ENCODE data around the gene RBM22.

The RBM22 gene

DNA sequence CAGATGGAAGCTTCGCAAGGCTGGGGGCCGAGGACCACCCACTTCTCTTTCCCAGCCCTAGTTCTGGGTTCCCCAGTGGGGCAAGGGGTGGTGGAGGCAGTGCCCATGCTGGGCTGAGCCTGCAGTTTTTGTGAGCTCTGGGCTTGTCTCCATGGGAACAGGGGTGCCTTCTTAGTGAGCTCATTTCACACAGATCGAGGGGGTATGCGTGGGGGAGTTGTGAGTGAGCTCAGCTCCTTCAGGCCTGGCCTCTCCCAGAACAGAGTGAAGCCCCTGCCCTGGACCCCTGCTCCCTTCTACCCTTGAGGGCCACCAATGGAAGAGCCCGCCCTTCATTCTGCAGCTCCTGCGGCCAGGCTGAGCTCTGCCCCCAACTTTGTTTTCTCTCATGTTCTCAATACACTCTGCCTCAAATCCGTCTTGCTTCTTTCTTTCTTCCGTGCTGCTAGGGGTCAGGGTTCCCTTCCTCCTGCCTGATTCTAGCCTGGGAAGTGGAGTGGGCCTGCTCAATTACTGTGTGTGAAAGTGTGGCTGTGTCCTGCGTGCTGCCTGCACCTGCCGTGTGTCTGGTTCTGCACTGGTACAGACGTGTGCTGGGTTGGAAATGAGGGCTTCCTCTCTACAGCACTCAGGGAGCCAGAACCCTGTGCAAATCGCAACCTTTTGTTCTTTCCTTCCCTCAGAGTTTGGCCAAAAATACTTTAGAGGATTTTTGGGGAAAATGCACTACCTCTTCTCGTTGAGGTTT is 48.8 kb downstream of the RBM22 start:
- peaks cover 22% of the 10 kb centered on the region for H3K4me1 ChIP-seq (ENCODE audit: control insufficient read depth, insufficient read depth, low read length)
- no peak overlapping the region for H3K4me3 ChIP-seq (ENCODE audit: insufficient read depth, low read depth, low read length)
- no peaks in the 10 kb centered on the region for H3K27me3 ChIP-seq (ENCODE audit: control insufficient read depth, insufficient read depth, low read length, poor library complexity, severe bottlenecking)
- H3K27ac ChIP-seq (ENCODE audit: insufficient read depth, low read depth, low read length, poor library complexity, severe bottlenecking) = no peak overlapping the region
- 69 to 70% methylated on average over 12 to 13 of the region's 13 CpGs for WGBS, 2 experiments
- H3K36me3 ChIP-seq (ENCODE audit: control insufficient read depth, insufficient read depth, low read length) = no peaks in the 10 kb centered on the region
- H3K9me3 ChIP-seq (ENCODE audit: control insufficient read depth, low read length) = no peaks in the 10 kb centered on the region

DNA sequence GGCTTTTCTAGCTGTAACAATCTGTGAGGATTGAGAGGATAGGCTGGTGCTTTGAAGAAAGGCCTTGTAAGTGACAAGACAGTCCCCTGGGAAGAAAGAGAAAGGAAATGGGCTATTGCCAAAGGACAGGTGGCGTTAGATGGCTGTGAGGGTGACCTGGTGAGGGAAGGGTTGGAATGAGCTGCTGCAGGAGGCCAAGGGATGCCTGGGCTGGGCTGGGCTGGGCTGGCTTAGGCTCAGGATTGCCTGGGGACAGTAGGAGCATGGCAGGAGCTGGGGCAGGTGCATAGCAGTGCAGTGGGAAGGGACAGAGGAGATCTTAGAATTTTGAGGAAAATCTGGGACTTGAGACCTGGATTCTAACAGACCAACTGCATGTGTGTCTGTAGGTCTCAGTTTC is 49.5 kb downstream of the RBM22 start:
- no peaks in the 10 kb centered on the region for H3K9me3 ChIP-seq (ENCODE audit: control insufficient read depth, low read length)
- H3K27me3 ChIP-seq (ENCODE audit: control insufficient read depth, insufficient read depth, low read length, poor library complexity, severe bottlenecking) = no peaks in the 10 kb centered on the region
- no peak overlapping the region for H3K27ac ChIP-seq (ENCODE audit: insufficient read depth, low read depth, low read length, poor library complexity, severe bottlenecking)
- no peaks in the 10 kb centered on the region for H3K36me3 ChIP-seq (ENCODE audit: control insufficient read depth, insufficient read depth, low read length)
- H3K4me1 ChIP-seq (ENCODE audit: control insufficient read depth, insufficient read depth, low read length) = peaks cover 22% of the 10 kb centered on the region
- H3K4me3 ChIP-seq (ENCODE audit: insufficient read depth, low read depth, low read length) = no peak overlapping the region
- 76 to 77% methylated on average over 1 of the region's 1 CpG for WGBS, 2 experiments

DNA sequence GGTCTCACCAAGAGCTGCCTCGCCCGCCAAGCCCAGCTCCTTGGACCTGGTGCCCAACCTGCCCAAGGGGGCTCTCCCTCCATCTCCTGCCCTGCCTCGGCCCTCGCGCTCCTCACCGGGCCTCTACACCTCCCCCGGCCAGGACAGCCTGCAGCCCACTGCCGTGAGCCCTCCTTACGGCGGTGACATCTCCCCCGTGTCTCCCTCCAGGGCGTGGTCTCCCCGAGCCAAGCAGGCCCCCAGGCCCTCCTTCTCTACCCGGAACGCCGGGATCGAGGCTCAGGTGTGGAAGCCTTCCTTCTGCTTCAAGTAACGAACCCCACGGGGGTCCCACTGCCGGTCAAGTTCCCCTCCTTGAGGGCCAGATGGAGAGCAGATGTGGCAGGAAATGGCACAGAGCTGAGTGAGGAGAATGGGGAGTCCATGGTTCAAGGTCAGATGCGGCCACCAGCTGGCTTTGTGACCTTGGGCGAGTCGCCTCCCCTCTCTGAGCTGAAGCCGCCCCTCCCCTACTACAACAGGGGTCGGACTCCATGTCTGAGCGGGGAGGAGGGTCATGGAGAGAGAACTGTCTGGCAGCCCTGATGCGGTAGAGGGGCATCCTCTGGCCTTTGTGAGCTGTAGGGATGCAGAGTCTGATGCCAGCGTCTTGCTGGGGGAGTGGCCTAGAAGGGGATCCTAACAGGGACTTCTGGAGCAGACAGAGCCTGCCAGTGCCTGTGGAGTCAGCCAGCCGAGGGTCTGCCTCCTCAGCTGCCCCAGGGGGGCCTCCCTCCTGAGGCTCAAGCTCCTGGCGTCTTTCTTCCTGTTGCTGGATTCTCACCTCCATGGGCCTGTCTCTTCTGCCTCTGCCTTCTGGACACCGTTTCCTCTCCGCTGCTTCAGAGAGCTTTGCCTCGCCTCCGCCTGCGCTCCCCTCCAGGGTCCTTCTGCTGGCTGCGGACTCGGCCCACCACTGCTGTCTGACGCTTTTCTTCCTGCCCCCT is 50.5 kb downstream of the RBM22 start:
- no peaks in the 10 kb centered on the region for H3K36me3 ChIP-seq (ENCODE audit: control insufficient read depth, insufficient read depth, low read length)
- no peak overlapping the region for H3K4me3 ChIP-seq (ENCODE audit: insufficient read depth, low read depth, low read length)
- WGBS, 2 experiments = 86% methylated on average over 37 to 38 of the region's 38 CpGs
- no peak overlapping the region for H3K27ac ChIP-seq (ENCODE audit: insufficient read depth, low read depth, low read length, poor library complexity, severe bottlenecking)
- peaks cover 26% of the 10 kb centered on the region for H3K4me1 ChIP-seq (ENCODE audit: control insufficient read depth, insufficient read depth, low read length)
- no peaks in the 10 kb centered on the region for H3K9me3 ChIP-seq (ENCODE audit: control insufficient read depth, low read length)
- H3K27me3 ChIP-seq (ENCODE audit: control insufficient read depth, insufficient read depth, low read length, poor library complexity, severe bottlenecking) = no peaks in the 10 kb centered on the region

DNA sequence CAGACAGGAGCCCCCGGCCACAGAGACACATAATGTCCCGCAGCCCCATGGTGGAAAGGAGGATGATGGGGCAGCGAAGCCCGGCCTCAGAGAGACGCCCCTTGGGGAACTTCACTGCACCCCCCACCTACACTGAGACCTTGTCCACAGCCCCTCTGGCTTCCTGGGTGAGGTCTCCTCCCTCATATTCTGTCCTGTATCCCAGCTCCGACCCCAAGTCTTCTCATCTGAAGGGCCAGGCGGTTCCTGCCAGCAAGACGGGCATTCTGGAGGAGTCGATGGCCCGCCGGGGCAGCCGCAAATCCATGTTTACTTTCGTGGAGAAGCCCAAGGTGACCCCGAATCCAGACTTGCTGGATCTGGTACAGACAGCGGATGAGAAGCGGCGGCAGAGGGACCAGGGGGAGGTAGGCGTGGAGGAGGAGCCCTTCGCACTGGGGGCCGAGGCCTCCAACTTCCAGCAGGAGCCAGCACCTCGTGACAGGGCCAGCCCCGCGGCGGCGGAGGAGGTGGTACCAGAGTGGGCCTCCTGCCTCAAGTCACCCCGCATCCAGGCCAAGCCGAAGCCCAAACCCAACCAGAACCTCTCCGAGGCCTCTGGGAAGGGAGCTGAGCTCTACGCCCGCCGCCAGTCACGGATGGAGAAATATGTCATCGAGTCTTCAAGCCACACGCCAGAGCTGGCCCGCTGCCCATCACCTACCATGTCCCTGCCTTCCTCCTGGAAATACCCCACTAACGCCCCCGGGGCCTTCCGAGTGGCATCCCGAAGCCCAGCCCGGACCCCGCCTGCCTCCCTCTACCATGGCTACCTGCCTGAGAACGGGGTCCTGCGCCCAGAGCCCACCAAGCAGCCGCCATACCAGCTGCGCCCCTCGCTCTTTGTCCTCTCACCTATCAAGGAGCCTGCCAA is 51.5 kb downstream of the RBM22 start:
- Histone ChIP-seq H3K36me3 (ENCODE audit: control insufficient read depth, insufficient read depth, low read length) (no peaks in the 10 kb centered on the region), H3K27me3 (ENCODE audit: control insufficient read depth, insufficient read depth, low read length, poor library complexity, severe bottlenecking) (no peaks in the 10 kb centered on the region), H3K4me1 (ENCODE audit: control insufficient read depth, insufficient read depth, low read length) (peaks cover 35% of the 10 kb centered on the region), H3K27ac (ENCODE audit: insufficient read depth, low read depth, low read length, poor library complexity, severe bottlenecking) (no peak overlapping the region), H3K9me3 (ENCODE audit: control insufficient read depth, low read length) (no peaks in the 10 kb centered on the region), H3K4me3 (ENCODE audit: insufficient read depth, low read depth, low read length) (no peak overlapping the region)
- WGBS, 2 experiments = 95% methylated on average over 46 of the region's 46 CpGs

DNA sequence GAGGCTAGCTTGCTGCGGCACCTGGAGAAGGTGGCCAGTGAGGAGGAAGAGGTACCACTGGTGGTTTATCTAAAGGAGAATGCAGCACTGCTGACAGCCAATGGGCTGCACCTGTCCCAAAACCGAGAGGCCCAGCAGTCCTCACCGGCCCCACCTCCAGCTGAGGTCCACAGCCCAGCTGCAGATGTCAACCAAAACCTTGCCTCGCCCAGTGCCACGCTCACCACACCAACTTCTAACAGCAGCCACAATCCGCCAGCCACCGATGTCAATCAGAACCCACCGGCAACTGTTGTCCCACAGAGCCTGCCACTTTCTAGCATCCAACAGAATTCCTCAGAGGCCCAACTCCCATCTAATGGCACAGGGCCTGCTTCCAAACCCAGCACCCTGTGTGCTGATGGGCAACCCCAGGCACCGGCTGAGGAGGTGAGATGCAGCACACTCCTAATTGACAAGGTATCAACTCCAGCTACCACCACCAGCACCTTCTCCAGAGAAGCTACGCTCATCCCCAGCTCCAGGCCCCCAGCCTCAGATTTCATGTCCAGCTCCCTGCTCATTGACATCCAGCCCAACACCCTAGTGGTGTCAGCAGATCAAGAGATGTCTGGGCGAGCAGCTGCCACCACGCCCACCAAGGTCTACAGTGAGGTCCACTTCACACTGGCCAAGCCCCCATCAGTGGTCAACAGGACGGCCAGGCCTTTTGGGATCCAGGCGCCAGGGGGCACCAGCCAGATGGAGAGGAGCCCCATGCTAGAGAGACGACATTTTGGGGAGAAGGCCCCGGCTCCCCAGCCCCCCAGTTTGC is 52.4 kb downstream of the RBM22 start:
- H3K9me3 ChIP-seq (ENCODE audit: control insufficient read depth, low read length) = no peaks in the 10 kb centered on the region
- H3K36me3 ChIP-seq (ENCODE audit: control insufficient read depth, insufficient read depth, low read length) = no peaks in the 10 kb centered on the region
- H3K27ac ChIP-seq (ENCODE audit: insufficient read depth, low read depth, low read length, poor library complexity, severe bottlenecking) = no peak overlapping the region
- WGBS, 2 experiments = 93 to 97% methylated on average over 16 of the region's 16 CpGs
- no peaks in the 10 kb centered on the region for H3K27me3 ChIP-seq (ENCODE audit: control insufficient read depth, insufficient read depth, low read length, poor library complexity, severe bottlenecking)
- no peak overlapping the region for H3K4me3 ChIP-seq (ENCODE audit: insufficient read depth, low read depth, low read length)
- peaks cover 41% of the 10 kb centered on the region for H3K4me1 ChIP-seq (ENCODE audit: control insufficient read depth, insufficient read depth, low read length)

DNA sequence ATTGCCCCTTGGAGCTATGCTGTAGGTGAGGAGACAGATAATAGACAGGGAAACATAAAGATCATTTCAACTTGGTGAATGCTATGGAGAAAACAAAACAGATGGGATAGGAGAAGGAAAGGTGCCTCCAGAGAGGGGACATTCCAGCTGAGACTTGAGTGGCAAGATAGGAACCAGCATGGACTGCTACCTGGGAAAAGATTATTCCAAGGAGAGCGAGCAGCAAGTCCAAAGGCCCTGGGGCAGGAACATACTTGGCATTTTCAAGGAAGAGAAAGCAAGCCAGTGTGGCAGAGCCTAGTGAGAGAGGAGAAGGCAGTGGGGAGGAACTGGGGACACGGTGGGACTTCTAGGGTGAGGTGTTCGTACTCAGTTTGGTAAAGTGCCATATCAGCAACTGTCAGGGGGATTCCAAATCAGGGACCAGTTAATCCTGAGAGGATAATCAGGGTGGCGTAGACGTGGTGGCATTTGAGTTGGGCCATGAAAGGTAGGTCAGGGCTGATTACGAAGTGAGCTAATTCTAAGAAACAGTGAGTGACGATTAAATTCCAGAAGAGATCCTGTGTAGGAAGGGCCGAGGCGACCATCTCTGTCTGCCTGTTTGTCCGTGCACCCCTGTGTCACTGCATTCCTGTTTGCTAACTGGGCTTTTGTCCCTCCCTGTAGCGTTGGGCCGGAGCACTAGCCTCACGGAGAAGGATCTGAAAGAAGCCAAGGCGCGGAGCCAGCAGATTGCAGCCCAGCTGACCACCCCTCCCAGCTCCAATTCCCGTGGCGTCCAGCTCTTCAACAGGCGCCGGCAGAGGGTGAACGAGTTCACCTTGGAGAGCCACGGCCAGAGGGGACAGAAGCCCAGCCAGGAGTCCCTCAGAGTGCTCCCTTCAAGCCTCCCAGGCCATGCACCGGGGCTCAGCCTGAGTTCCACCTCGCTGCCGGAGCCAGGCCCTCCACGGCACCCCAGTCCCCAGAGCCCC is 53.3 kb downstream of the RBM22 start:
- Histone ChIP-seq H3K4me3 (ENCODE audit: insufficient read depth, low read depth, low read length) (no peak overlapping the region), H3K36me3 (ENCODE audit: control insufficient read depth, insufficient read depth, low read length) (no peaks in the 10 kb centered on the region), H3K27me3 (ENCODE audit: control insufficient read depth, insufficient read depth, low read length, poor library complexity, severe bottlenecking) (no peaks in the 10 kb centered on the region), H3K9me3 (ENCODE audit: control insufficient read depth, low read length) (no peaks in the 10 kb centered on the region), H3K27ac (ENCODE audit: insufficient read depth, low read depth, low read length, poor library complexity, severe bottlenecking) (no peak overlapping the region), H3K4me1 (ENCODE audit: control insufficient read depth, insufficient read depth, low read length) (peaks cover 40% of the 10 kb centered on the region)
- 84 to 86% methylated on average over 25 of the region's 25 CpGs for WGBS, 2 experiments

DNA sequence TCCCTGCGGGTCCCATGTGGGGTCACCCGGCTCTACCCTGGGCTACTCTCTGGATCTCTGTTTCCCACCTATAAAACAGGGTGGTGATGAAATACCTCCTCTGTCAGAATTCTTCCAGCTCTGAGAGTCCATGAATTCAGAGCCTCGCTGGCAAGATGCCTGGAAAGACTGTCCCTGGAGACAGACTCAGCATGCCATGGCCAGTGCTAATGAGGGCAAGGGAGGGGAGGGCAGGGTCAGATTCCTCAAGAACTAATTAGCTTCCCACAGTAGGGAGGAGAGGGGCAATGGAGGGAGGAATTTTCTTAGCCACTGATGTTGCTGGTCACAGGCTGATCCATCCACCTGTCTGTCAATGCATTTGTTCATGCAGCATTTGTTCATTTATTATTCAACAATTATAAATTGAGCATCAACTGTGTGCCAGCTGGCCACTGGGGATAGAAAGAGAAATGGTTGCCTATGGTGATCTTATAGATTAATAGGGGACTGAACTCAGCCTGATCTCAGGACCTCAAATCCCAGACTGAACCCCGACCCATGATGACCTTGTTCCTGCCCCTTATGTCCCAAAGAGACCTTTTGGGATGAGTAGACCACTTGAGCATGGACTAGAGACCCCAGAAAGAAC is 55.7 kb downstream of the RBM22 start:
- H3K27me3 ChIP-seq (ENCODE audit: control insufficient read depth, insufficient read depth, low read length, poor library complexity, severe bottlenecking) = no peaks in the 10 kb centered on the region
- peaks cover 35% of the 10 kb centered on the region for H3K4me1 ChIP-seq (ENCODE audit: control insufficient read depth, insufficient read depth, low read length)
- no peak overlapping the region for H3K4me3 ChIP-seq (ENCODE audit: insufficient read depth, low read depth, low read length)
- H3K27ac ChIP-seq (ENCODE audit: insufficient read depth, low read depth, low read length, poor library complexity, severe bottlenecking) = no peak overlapping the region
- WGBS, 2 experiments = 64 to 66% methylated on average over 4 of the region's 4 CpGs
- H3K36me3 ChIP-seq (ENCODE audit: control insufficient read depth, insufficient read depth, low read length) = no peaks in the 10 kb centered on the region
- H3K9me3 ChIP-seq (ENCODE audit: control insufficient read depth, low read length) = no peaks in the 10 kb centered on the region

DNA sequence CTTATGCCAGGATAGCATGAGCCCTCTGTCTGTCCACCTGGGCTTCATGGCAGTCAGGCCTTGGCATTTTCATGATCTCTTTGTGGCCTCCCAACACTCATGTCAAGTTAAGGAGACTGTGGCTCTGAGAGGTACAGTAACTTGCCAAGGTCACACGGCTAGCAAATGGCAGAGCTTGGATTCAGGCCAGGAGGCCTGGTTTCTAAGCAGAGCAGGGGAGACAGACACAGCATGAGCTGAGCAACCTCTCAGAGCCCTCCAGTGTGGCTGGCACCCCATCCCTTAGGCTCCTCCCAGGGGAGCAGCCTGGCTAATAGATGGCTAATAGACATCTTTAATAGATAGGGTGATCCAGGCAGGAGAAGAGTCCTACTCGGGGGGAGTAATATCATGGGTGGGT is 56.3 kb downstream of the RBM22 start:
- Histone ChIP-seq H3K4me1 (ENCODE audit: control insufficient read depth, insufficient read depth, low read length) (peaks cover 35% of the 10 kb centered on the region), H3K27ac (ENCODE audit: insufficient read depth, low read depth, low read length, poor library complexity, severe bottlenecking) (no peak overlapping the region)
- 86 to 89% methylated on average over 2 of the region's 2 CpGs for WGBS, 2 experiments

More for the DNA sequence above, 56.3 kb downstream of the RBM22 start:
- no peak overlapping the region for H3K4me3 ChIP-seq (ENCODE audit: insufficient read depth, low read depth, low read length)
- H3K36me3 ChIP-seq (ENCODE audit: control insufficient read depth, insufficient read depth, low read length) = no peaks in the 10 kb centered on the region
- H3K9me3 ChIP-seq (ENCODE audit: control insufficient read depth, low read length) = no peaks in the 10 kb centered on the region
- H3K27me3 ChIP-seq (ENCODE audit: control insufficient read depth, insufficient read depth, low read length, poor library complexity, severe bottlenecking) = no peaks in the 10 kb centered on the region
